HG03521 (cell line): ENCODE measurements around the gene SCYGR6.

ENCODE experiments used
- ATAC-seq: cut with Tn5 transposase; IDR thresholded peaks from one replicate; pipeline ENCODE4 v1.9.1; 2021; ENCODE audit warnings: mild to moderate bottlenecking, moderate library complexity; ENCODE audit not compliant: unreplicated experiment

The SCYGR6 gene

DNA sequence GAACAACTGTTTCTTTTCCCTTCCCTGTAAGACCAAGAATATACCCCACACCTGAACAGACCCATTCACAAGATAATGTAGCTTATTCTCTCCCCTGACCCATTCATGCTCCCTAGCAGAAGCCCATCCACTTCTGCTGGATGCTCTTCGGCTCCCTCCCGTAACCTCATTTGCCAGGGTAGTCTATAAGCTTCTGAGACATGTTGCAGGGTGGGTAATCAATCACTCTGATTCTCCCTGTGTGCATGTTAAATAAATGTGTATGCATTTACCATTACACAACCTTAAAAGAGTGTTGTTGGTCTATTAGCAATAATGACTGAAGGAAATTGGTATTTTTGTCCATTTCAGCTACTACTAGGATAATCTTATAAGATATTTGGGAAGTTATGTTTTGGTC lies 8.1 kb downstream of the SCYGR6 start:
- ATAC-seq, result no peak

DNA sequence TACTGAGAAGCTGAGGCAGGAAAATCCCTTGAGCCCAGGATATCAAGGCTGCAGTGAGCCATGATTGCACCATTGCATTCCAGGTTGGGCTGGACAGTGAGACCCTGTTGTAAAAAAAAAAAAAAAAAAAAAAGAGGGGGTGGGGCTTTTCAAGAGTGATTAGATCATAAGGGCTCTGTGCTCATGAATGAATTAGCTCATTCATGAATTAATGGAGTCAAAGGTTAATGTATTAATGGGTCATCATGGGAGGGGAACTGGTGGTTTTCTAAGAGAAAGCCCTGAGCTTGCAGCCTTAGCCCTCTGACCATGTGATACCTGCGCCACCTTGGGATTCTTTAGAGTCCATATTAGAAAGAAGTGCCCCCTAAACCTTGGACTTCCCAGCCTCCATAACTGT lies 11.3 kb downstream of the SCYGR6 start:
- ATAC-seq, result no peak

GRCh38 chr2:227710986-227711385 lies 13.6 kb downstream of the SCYGR6 start:
- ATAC-seq, result no peak

DNA sequence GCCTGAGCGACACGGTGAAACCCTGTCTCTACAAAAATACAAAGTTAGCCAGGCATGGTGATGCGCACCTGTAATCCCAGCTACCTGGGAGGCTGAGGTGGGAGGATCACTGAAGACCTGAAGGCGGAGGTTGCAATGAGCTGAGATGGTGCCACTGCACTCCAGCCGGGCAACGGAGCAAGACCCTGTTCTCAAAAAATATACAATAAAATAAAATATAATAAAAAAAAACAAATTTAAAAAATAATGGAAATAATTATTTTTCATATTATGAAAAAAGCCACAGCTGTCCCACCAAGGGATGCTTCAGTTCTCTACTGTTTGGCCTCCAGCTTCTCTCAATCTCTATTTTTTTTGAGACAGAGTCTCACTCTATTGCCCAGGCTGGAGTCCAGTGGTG lies 17.2 kb downstream of the SCYGR6 start:
- no peak for ATAC-seq

DNA sequence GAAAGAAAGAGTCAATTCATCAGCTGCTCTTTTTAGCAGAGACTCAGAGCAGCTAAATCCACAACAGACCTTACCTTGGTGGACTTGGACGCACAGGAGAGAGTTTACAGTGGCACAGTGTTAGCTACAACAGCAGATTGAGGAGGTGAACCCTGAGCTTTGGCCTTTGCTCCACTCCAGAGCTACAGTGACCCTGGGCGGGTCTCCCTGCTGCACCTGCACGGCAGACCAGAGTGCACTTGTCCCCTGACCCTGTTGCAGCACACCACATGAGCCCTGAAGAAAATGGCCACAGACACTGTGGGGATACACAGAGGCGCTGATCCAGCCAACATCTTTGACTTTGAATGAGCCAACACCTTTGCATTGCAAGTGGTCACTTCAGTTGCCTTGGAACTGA lies 17.7 kb downstream of the SCYGR6 start:
- ATAC-seq, result no peak

DNA sequence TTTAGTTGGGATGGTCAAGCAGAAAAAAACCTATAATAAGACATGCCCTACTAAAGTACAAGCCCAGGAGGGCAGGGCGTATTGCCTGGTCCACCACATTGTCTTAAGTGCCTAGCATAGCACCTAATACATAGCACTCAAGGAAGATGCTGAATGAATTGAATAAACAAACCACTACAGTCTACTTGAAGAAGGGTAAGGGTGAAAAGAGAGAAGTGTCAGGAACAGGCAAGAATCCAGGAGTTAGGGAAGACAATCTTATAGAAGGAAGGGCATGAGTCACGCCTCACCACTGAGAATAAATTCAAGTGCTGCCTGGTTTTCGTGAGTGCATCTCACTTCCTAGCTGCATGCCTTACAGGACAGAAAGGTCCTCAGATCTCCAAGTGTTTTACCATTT lies 20.6 kb downstream of the SCYGR6 start:
- ATAC-seq, result no peak

DNA sequence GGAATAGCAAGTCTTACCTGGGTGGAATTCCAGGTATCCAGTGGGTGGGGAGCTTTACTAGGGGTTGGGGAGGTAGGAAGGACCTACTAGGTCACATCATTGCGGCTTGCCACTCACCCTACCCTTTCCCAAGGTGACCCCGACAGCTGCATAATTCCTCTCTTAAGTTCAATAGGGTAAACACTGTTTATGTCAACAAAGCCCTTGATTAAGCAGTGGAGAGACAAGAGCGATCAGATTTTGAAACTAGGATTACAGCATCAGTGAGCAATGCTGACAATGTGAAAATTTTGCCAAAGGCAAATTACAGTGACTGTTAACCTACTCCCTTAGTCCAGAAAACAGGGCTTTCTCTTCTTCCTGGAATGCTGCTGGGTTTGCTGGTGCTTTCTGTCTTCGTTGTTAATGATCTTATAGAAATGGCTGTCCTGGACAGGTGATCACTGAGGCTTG lies 21.3 kb downstream of the SCYGR6 start:
- ATAC-seq, result no peak

DNA sequence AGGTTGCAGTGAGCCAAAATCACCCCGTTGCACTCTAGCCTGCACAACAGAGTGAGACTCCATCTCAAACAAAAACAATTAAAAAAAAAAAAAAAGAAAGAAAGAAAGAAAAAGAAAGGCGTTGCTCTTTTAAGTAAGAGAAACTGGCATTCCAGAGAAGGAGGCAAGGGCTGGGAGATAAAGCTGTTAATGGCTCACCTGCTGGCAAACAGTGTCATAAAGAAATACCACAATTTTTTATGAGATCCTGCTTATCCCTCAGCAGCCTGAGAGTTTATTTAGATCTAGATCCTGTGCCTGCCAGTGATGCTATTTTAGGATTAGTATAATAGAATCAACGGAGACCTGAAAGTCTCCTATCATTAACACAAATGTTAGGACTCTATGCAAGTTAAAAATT lies 23.0 kb downstream of the SCYGR6 start:
- ATAC-seq, result no peak

DNA sequence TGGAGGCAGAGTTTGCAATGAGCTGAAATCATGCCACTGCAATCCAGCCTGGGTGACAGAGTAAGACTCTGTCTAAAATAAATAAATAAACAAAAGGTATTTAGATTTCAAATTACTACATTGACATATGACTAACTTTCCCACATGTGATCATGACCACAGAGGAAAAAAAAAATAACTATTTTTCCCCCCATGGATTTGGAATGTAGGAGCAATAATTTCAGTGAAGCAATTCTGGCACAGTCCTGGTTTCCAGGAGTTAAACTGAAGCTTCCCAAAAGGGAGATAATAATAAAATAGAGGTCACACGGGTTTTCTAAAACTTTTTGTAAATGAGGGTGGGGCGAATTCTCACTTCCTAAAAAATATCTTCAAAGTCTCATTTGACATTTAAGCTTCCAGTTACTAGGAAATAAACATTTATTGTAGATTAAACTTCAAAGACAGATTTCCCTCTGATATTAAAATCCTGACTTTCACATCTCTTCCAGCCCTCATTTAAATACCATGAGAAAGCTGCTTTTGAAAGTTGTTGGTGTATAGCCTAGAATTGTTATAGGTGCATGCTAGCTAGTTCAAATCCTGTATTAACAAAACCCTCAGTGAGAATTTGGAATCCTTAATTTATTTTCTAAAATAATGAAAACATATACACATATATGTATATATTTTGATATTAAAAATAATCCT lies 27.4 kb downstream of the SCYGR6 start:
- ATAC-seq, result no peak

GRCh38 chr2:227687189-227687588 lies 37.4 kb downstream of the SCYGR6 start:
- no peak for ATAC-seq

GRCh38 chr2:227684258-227684657 lies 40.3 kb downstream of the SCYGR6 start:
- no peak for ATAC-seq

GRCh38 chr2:227677928-227678327 lies 46.6 kb downstream of the SCYGR6 start:
- ATAC-seq, result no peak

DNA sequence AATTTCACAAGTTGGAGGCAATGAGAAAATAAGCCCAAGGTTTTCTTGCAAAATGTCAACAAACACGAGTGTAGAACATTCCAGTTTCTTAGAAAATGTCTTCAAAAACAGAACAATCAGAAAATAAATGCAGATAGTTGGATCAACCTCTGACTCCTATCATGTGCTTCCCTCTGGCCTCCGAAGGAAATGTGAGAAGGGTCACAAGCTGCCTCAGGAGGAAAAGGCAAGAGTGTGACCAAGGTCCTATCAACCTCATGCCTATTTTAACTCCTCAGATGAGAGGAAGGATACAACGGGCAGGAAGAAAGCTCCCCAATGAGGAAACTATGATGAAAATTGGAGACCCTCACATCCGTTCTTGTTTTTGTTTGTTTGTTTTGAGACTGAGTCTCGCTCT lies 50.1 kb downstream of the SCYGR6 start:
- ATAC-seq, result no peak
